K562 (cell line): Measurements from ENCODE around the gene MTHFD2.

Source experiments
- CHD4 ChIP-seq: fragments of 200-600 bp; sonication (generic); IDR thresholded peaks from 3 replicates; pipeline ENCODE4 v1.6.1; 2012; ENCODE audit warnings: low read depth, mild to moderate bottlenecking, mixed read lengths, low read length, inconsistent platforms; ENCODE audit not compliant: insufficient read depth, insufficient replicate concordance, poor library complexity, severe bottlenecking
- ILK ChIP-seq: fragments of 450-650 bp; IDR thresholded peaks from 2 replicates; pipeline ENCODE4 v1.6.1; 2016; ENCODE audit warnings: missing genetic modification characterization, low read depth, mild to moderate bottlenecking, missing compliant biosample characterization, moderate library complexity, borderline replicate concordance
- MEF2A ChIP-seq: IDR thresholded peaks from 2 replicates; pipeline ENCODE4 v1.6.1; 2011; ENCODE audit warnings: low read depth, mild to moderate bottlenecking, low read length, moderate library complexity; ENCODE audit not compliant: control insufficient read depth
- NFXL1 ChIP-seq: fragments of 450-650 bp; formaldehyde crosslinking; IDR thresholded peaks from 2 replicates; pipeline ENCODE4 v1.4.0; 2021; ENCODE audit warnings: mild to moderate bottlenecking
- RAD21 ChIP-seq, 2 experiments: fragments of 250-450 bp in 1 of 2; fragments of 450-650 bp in 1 of 2; sonication (Bioruptor Pico) in 1 of 2; formaldehyde crosslinking in 1 of 2; IDR thresholded peaks in 1 of 2; conservative IDR thresholded peaks in 1 of 2; 2 replicates each; pipeline versions ENCODE4 v1.4.0 to v1.8.0; 2020 to 2022; ENCODE audit warnings: mild to moderate bottlenecking in 2 of 2, moderate library complexity in 1 of 2
- TBL1XR1 ChIP-seq, 2 experiments: IDR thresholded peaks; 2 replicates each; pipeline ENCODE4 v1.6.1; 2012; ENCODE audit warnings: improper control_type of control experiment in 2 of 2, low read length in 2 of 2, mild to moderate bottlenecking in 1 of 2
- ZFP36 ChIP-seq: fragments of 150-350 bp; IDR thresholded peaks from 2 replicates; pipeline ENCODE4 v1.6.1; 2018; ENCODE audit warnings: low read length, low read depth; ENCODE audit not compliant: partially characterized antibody
- ZNF133 ChIP-seq: fragments of 250-450 bp; sonication (Bioruptor Pico); IDR thresholded peaks from 2 replicates; pipeline ENCODE4 v1.4.0; 2020; ENCODE audit warnings: mild to moderate bottlenecking
- ZNF174 ChIP-seq: fragments of 250-450 bp; sonication (Bioruptor Pico); IDR thresholded peaks from 2 replicates; pipeline ENCODE4 v1.4.0; 2020; ENCODE audit warnings: mild to moderate bottlenecking
- ZNF239 ChIP-seq: fragments of 250-450 bp; sonication (Bioruptor Pico); IDR thresholded peaks from 2 replicates; pipeline ENCODE4 v1.4.0; 2020; ENCODE audit warnings: mild to moderate bottlenecking
- TF ChIP-seq, protein P1 (sequence below), 3 experiments: IDR thresholded peaks in 2 of 3; conservative IDR thresholded peaks in 1 of 3; 2 replicates each; pipeline ENCODE4 v1.5.1; 2011 to 2012; ENCODE audit warnings: low read length in 3 of 3, mild to moderate bottlenecking in 3 of 3, control low read depth in 2 of 3, improper control_type of control experiment in 1 of 3, inconsistent platforms in 1 of 3, low read depth in 1 of 3, mixed read lengths in 1 of 3, moderate library complexity in 1 of 3; ENCODE audit not compliant: insufficient read depth in 2 of 3
- TF ChIP-seq, protein P2 (sequence below): sonication (generic); formaldehyde crosslinking; IDR thresholded peaks from 2 replicates; pipeline ENCODE4 v1.9.0; 2022; ENCODE audit warnings: mild to moderate bottlenecking, missing genetic modification reagents
- TF ChIP-seq, protein P3 (sequence below): sonication (generic); formaldehyde crosslinking; IDR thresholded peaks from 2 replicates; pipeline ENCODE4 v1.5.0; 2020; ENCODE audit warnings: missing genetic modification reagents
- TF ChIP-seq, protein P4 (sequence below): fragments of 450-650 bp; formaldehyde crosslinking; conservative IDR thresholded peaks from 2 replicates; pipeline ENCODE4 v1.4.0; 2022; ENCODE audit warnings: mild to moderate bottlenecking, missing genetic modification characterization

DNA sequence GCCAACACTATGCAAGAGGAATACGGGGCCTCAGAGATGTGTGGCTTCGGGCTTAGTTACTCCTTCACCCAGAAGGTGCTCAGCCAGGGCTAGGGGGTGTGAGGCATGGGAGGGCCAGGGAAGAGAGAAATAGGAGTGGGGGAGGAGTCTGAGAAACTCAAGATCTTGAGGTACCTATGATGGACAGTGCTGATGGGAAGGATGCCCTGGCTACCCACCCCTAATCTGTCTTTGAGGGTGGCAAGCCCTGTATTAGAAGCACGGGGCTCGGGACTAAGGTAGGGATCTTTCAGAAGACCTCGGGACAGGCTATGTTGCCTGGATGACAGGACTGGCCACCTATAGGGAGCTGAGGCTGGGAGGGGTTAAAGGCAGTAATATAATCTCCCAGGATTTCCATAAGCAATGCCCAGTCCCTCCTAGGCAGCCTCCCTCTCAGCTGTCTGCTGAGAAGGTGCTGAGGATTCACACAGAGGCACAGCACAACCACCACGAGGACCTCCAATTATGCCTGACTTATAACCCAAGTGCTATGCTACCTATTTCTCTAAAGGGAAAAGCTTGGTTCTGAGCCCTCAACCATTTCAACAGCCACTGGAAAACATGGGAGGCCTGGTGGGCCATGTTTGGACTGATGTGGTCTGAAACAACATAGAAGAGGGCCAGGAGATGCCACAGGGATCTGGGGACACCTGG lies 23.3 kb downstream of the MTHFD2 start:
- TF ChIP-seq, protein P1, sequence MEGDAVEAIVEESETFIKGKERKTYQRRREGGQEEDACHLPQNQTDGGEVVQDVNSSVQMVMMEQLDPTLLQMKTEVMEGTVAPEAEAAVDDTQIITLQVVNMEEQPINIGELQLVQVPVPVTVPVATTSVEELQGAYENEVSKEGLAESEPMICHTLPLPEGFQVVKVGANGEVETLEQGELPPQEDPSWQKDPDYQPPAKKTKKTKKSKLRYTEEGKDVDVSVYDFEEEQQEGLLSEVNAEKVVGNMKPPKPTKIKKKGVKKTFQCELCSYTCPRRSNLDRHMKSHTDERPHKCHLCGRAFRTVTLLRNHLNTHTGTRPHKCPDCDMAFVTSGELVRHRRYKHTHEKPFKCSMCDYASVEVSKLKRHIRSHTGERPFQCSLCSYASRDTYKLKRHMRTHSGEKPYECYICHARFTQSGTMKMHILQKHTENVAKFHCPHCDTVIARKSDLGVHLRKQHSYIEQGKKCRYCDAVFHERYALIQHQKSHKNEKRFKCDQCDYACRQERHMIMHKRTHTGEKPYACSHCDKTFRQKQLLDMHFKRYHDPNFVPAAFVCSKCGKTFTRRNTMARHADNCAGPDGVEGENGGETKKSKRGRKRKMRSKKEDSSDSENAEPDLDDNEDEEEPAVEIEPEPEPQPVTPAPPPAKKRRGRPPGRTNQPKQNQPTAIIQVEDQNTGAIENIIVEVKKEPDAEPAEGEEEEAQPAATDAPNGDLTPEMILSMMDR (IDR thresholded peaks at IDR 0.05 in 2 of 3, conservative IDR thresholded peaks at IDR 0.05 in 1 of 3; ENCODE audit: insufficient read depth in 2 of 3, low read depth in 1 of 3, low read length in 3 of 3), result no peak
- no peak for TF ChIP-seq NFXL1
- TF ChIP-seq ZNF239 (CRISPR knock-in tag), result no peak
- no peak for TF ChIP-seq MEF2A
- no peak for TF ChIP-seq RAD21 (CRISPR knock-in tag; conservative IDR thresholded peaks at IDR 0.05 in 1 of 2, IDR thresholded peaks at IDR 0.05 in 1 of 2)
- TF ChIP-seq, protein P2, sequence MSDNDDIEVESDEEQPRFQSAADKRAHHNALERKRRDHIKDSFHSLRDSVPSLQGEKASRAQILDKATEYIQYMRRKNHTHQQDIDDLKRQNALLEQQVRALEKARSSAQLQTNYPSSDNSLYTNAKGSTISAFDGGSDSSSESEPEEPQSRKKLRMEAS, result no peak
- TF ChIP-seq, protein P3, sequence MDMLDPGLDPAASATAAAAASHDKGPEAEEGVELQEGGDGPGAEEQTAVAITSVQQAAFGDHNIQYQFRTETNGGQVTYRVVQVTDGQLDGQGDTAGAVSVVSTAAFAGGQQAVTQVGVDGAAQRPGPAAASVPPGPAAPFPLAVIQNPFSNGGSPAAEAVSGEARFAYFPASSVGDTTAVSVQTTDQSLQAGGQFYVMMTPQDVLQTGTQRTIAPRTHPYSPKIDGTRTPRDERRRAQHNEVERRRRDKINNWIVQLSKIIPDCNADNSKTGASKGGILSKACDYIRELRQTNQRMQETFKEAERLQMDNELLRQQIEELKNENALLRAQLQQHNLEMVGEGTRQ, result no peak
- TF ChIP-seq, protein P4, sequence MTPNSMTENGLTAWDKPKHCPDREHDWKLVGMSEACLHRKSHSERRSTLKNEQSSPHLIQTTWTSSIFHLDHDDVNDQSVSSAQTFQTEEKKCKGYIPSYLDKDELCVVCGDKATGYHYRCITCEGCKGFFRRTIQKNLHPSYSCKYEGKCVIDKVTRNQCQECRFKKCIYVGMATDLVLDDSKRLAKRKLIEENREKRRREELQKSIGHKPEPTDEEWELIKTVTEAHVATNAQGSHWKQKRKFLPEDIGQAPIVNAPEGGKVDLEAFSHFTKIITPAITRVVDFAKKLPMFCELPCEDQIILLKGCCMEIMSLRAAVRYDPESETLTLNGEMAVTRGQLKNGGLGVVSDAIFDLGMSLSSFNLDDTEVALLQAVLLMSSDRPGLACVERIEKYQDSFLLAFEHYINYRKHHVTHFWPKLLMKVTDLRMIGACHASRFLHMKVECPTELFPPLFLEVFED (CRISPR knock-in tag), result no peak
- no peak for TF ChIP-seq ZFP36
- TF ChIP-seq ZNF174 (CRISPR knock-in tag), result no peak
- TF ChIP-seq ILK (tag), result no peak
- no peak for TF ChIP-seq TBL1XR1 (IDR thresholded peaks at IDR 0.05; ENCODE audit: low read length in 2 of 2)
- no peak for TF ChIP-seq CHD4
- no peak for TF ChIP-seq ZNF133
